ENCODE data around the gene RXFP1.
A peak's percentile ranks its signal among the peaks of the same experiment; 100 is the strongest.

The RXFP1 gene

DNA sequence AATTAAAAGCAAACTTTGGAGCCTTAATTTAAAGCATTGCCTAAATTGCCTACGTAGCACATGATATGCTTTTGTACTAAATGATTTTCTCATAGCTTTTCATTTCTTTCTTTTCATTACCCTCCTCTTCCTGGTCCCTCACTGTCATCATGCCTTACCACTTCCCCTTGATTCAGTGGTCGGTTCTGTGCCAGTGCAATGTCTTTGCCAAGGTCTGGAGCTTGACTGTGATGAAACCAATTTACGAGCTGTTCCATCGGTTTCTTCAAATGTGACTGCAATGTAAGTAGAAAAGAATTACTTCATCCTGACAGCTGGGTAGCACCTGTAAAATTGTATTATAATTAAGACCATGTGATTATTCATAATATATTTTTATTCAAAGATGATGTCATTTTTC lies 77.5 kb downstream of the RXFP1 start:
- peak; percentile 46 for DNase-seq (ENCODE audit: low read depth)
- H3K4me3 ChIP-seq (ENCODE audit: control insufficient read depth, low read depth, low read length) = no peak overlapping the region
- TF ChIP-seq, protein P1, sequence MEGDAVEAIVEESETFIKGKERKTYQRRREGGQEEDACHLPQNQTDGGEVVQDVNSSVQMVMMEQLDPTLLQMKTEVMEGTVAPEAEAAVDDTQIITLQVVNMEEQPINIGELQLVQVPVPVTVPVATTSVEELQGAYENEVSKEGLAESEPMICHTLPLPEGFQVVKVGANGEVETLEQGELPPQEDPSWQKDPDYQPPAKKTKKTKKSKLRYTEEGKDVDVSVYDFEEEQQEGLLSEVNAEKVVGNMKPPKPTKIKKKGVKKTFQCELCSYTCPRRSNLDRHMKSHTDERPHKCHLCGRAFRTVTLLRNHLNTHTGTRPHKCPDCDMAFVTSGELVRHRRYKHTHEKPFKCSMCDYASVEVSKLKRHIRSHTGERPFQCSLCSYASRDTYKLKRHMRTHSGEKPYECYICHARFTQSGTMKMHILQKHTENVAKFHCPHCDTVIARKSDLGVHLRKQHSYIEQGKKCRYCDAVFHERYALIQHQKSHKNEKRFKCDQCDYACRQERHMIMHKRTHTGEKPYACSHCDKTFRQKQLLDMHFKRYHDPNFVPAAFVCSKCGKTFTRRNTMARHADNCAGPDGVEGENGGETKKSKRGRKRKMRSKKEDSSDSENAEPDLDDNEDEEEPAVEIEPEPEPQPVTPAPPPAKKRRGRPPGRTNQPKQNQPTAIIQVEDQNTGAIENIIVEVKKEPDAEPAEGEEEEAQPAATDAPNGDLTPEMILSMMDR (IDR thresholded peaks at IDR 0.05; ENCODE audit: control insufficient read depth, insufficient read depth, low read depth, low read length, missing control alignments) = no peak

DNA sequence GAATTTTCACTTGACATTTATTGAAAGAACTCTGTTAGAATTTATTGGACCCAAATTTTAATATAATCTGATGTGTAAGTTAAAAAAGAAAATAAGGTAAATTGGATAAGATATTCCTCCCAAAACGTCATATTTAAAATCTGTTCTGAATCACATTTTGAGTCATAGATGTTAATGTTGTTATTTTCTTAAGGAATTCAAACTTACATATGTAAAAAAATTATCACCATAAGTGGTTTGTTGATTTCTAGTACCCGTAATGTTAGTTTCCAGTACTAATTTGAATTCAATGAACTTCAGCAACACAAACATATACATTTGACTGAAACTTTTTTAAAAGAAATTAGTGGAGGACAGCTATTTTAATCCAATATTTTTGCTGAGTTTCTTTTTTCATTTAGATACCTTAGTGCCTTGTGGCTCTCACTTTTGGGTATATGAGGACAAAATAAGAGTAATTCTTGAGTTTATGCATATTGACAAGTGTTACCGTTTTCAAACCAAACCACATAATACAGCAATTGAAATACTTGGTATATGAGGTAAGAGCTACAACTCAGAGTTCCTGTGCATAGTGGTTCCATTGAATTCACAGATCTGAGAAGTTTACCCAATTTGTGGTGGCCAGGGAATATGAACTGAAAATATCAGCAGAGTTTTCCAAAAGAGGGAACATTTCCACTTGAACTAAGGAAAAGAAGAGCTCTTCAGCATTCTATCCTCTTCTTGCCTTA lies 78.2 kb downstream of the RXFP1 start:
- no peak overlapping the region for H3K4me3 ChIP-seq (ENCODE audit: control insufficient read depth, low read depth, low read length)
- no peak for DNase-seq (ENCODE audit: low read depth)
- TF ChIP-seq, protein P1 (IDR thresholded peaks at IDR 0.05; ENCODE audit: control insufficient read depth, insufficient read depth, low read depth, low read length, missing control alignments) = no peak

GRCh38 chr4:158604369-158604768 lies 82.7 kb downstream of the RXFP1 start:
- H3K4me3 ChIP-seq (ENCODE audit: control insufficient read depth, low read depth, low read length) = no peak overlapping the region
- TF ChIP-seq, protein P1 (IDR thresholded peaks at IDR 0.05; ENCODE audit: control insufficient read depth, insufficient read depth, low read depth, low read length, missing control alignments) = no peak
- DNase-seq (ENCODE audit: low read depth) = no peak

DNA sequence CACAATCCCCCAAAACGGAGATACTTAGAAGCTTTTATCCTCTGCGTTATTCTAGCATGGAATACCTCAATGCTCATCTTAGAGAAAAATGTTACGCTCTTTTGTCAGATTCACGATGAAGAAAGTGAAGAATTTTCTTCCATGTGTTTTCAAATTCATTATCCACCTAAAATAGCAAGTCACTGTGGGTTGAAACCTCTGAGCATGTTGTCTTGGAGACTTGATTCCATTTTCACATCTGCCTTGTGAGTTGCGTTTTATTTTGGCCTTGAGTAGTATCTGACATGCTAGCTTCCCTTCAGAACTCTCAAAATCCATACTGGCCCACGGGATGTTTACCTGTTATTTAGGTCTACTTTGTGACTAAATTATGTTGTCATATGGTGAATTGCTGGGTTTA lies 83.7 kb downstream of the RXFP1 start:
- TF ChIP-seq, protein P1 (IDR thresholded peaks at IDR 0.05; ENCODE audit: control insufficient read depth, insufficient read depth, low read depth, low read length, missing control alignments) = no peak
- no peak overlapping the region for H3K4me3 ChIP-seq (ENCODE audit: control insufficient read depth, low read depth, low read length)
- no peak for DNase-seq (ENCODE audit: low read depth)

GRCh38 chr4:158606969-158607368 lies 85.3 kb downstream of the RXFP1 start:
- TF ChIP-seq, protein P1 (IDR thresholded peaks at IDR 0.05; ENCODE audit: control insufficient read depth, insufficient read depth, low read depth, low read length, missing control alignments) = no peak
- DNase-seq (ENCODE audit: low read depth) = no peak
- no peak overlapping the region for H3K4me3 ChIP-seq (ENCODE audit: control insufficient read depth, low read depth, low read length)

DNA sequence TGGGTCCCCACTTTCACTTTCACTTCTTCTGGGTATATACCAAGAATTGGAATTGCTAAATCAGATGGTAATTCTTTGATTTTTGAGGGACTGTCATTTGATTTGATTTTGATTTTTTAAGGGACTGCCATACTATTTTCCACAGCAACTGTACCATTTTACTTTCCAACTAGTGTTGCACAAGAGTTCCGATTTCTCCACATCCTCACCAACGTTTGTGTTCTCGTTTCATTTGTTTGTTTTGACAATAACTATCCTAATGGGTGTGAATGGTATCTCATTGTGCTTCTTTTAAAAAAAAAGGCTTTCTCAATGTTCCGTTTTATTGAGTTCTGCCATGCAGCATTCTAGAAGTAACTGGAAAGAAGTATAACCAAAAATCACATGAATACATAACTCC lies 87.4 kb downstream of the RXFP1 start:
- no peak overlapping the region for H3K4me3 ChIP-seq (ENCODE audit: control insufficient read depth, low read depth, low read length)
- DNase-seq (ENCODE audit: low read depth) = no peak
- TF ChIP-seq, protein P1 (IDR thresholded peaks at IDR 0.05; ENCODE audit: control insufficient read depth, insufficient read depth, low read depth, low read length, missing control alignments) = no peak

Data from AG09309 (cell line).